HCT116 (cell line): Measurements from ENCODE around the gene CNTFR.

ENCODE experiments used
- CTCF ChIP-seq, 3 experiments: fragments of 200-600 bp in 1 of 3; sonication (generic) in 1 of 3; IDR thresholded peaks in 2 of 3; conservative IDR thresholded peaks in 1 of 3; 2 replicates each; pipeline ENCODE4 v1.5.1; 2012 to 2017; ENCODE audit warnings: low read depth in 2 of 3, low read length in 2 of 3, antibody characterized with exemption in 1 of 3, borderline replicate concordance in 1 of 3, control low read depth in 1 of 3, mild to moderate bottlenecking in 1 of 3, mixed read lengths in 1 of 3, mixed run types in 1 of 3, moderate library complexity in 1 of 3; ENCODE audit not compliant: insufficient read depth in 1 of 3
- EZH2phosphoT487 ChIP-seq: fragments of 200-600 bp; IDR thresholded peaks from 2 replicates; pipeline ENCODE4 v1.6.1; 2018; ENCODE audit warnings: antibody characterized with exemption, borderline replicate concordance
- POLR2A ChIP-seq: IDR thresholded peaks from 2 replicates; pipeline ENCODE4 v1.7.0; 2011; ENCODE audit warnings: borderline replicate concordance; ENCODE audit not compliant: insufficient read depth, insufficient read length; ENCODE audit errors: extremely low read depth
- POLR2AphosphoS5 ChIP-seq: IDR thresholded peaks from 2 replicates; pipeline ENCODE4 v1.6.1; 2011; ENCODE audit warnings: mild to moderate bottlenecking, low read depth, low read length, moderate library complexity
- RAD21 ChIP-seq: IDR thresholded peaks from 2 replicates; pipeline ENCODE4 v1.6.1; 2012; ENCODE audit warnings: low read depth, mild to moderate bottlenecking
- ZFX ChIP-seq: fragments of 450-650 bp; IDR thresholded peaks from 2 replicates; pipeline ENCODE4 v1.6.1; 2017
- ZNF274 ChIP-seq: fragments of 200-500 bp; sonication (Bioruptor generic); IDR thresholded peaks from 2 replicates; pipeline ENCODE4 v1.6.1; 2014; ENCODE audit warnings: mild to moderate bottlenecking, low read depth, low read length, inconsistent platforms

GRCh38 chr9:34599546-34599945, 10.0 kb upstream of the CNTFR start:
- no peak for TF ChIP-seq EZH2phosphoT487
- no peak for TF ChIP-seq CTCF (IDR thresholded peaks at IDR 0.05 in 2 of 3, conservative IDR thresholded peaks at IDR 0.05 in 1 of 3; ENCODE audit: borderline replicate concordance in 1 of 3, insufficient read depth in 1 of 3, low read depth in 2 of 3, low read length in 2 of 3)
- TF ChIP-seq ZNF274: no peak
- TF ChIP-seq RAD21: no peak
- no peak for TF ChIP-seq ZFX
- no peak for TF ChIP-seq POLR2A
- TF ChIP-seq POLR2AphosphoS5: no peak
